HEK293 (cell line): Measurements from ENCODE around the gene EDIL3.

Experiments used
- CTCF ChIA-PET: fragments of 350-600 bp; formaldehyde crosslinking; extraction: SDS; loops from one replicate; lab custom pipeline; 2021; ENCODE audit warnings: antibody characterized with exemption; lab: Yijun Ruan, JAX
- POLR2A ChIA-PET: fragments of 300-600 bp; formaldehyde crosslinking; extraction: SDS; loops from one replicate; lab custom pipeline; 2020; ENCODE audit warnings: antibody characterized with exemption, inconsistent platforms; lab: Yijun Ruan, JAX
- H3K27ac ChIP-seq: fragments of 200-500 bp; sonication (Bioruptor generic); 2 replicates; pipeline ENCODE4 v1.5.1; 2014; ENCODE audit warnings: low read depth, low read length, control low read depth, inconsistent platforms; ENCODE audit errors: extremely low read depth
- H3K36me3 ChIP-seq, 2 experiments: fragments of 200-500 bp in 1 of 2; sonication (Bioruptor generic) in 1 of 2; 1 replicate in 1 of 2; 2 replicates in 1 of 2; pipeline ENCODE4 v1.5.1; 2014 to 2017; ENCODE audit warnings: inconsistent platforms in 2 of 2, low read length in 2 of 2; ENCODE audit not compliant: control insufficient read depth in 2 of 2, insufficient read depth in 1 of 2
- H3K4me1 ChIP-seq: fragments of 200-500 bp; sonication (Bioruptor generic); 2 replicates; pipeline ENCODE4 v1.5.1; 2014; ENCODE audit warnings: mild to moderate bottlenecking, low read length, inconsistent platforms; ENCODE audit not compliant: control insufficient read depth, insufficient read depth
- H3K4me3 ChIP-seq: 2 replicates; pipeline ENCODE4 v1.5.1; 2011; ENCODE audit warnings: low read depth, mild to moderate bottlenecking, control low read depth, low read length, moderate library complexity
- H3K9me3 ChIP-seq: fragments of 200-500 bp; sonication (Bioruptor generic); 2 replicates; pipeline ENCODE4 v1.5.1; 2014; ENCODE audit warnings: low read depth, low read length, inconsistent platforms; ENCODE audit not compliant: control insufficient read depth, insufficient read depth
- BCL6B ChIP-seq: fragments of 450-650 bp; formaldehyde crosslinking; IDR thresholded peaks from 2 replicates; pipeline ENCODE4 v1.5.1; 2017; ENCODE audit warnings: missing biosample characterization, missing genetic modification characterization
- HOXA7 ChIP-seq: sonication (generic); formaldehyde crosslinking; IDR thresholded peaks from 2 replicates; pipeline ENCODE4 v1.8.1; 2022; ENCODE audit warnings: missing genetic modification reagents, borderline replicate concordance
- KLF10 ChIP-seq: fragments of 450-650 bp; IDR thresholded peaks from 2 replicates; pipeline ENCODE4 v1.5.1; 2018; ENCODE audit warnings: missing biosample characterization, mild to moderate bottlenecking, missing genetic modification characterization
- KLF17 ChIP-seq: fragments of 450-650 bp; formaldehyde crosslinking; IDR thresholded peaks from 2 replicates; pipeline ENCODE4 v1.5.1; 2016; ENCODE audit warnings: missing biosample characterization, missing genetic modification characterization
- ZBTB1 ChIP-seq: fragments of 450-650 bp; formaldehyde crosslinking; IDR thresholded peaks from 2 replicates; pipeline ENCODE4 v1.5.1; 2016; ENCODE audit warnings: missing biosample characterization, missing genetic modification characterization
- ZBTB26 ChIP-seq: fragments of 450-650 bp; formaldehyde crosslinking; optimal IDR thresholded peaks from 2 replicates; pipeline ENCODE3; 2016; ENCODE audit warnings: missing biosample characterization, mild to moderate bottlenecking, missing genetic modification characterization
- ZNF133 ChIP-seq: fragments of 450-650 bp; formaldehyde crosslinking; IDR thresholded peaks from 2 replicates; pipeline ENCODE4 v1.5.1; 2016; ENCODE audit warnings: missing biosample characterization, missing genetic modification characterization
- ZNF157 ChIP-seq: fragments of 450-650 bp; formaldehyde crosslinking; IDR thresholded peaks from 2 replicates; pipeline ENCODE4 v1.5.1; 2016; ENCODE audit warnings: missing biosample characterization, missing genetic modification characterization
- ZNF174 ChIP-seq: fragments of 450-650 bp; formaldehyde crosslinking; IDR thresholded peaks from 2 replicates; pipeline ENCODE4 v1.5.0; 2017; ENCODE audit warnings: missing biosample characterization, mild to moderate bottlenecking, missing genetic modification characterization
- ZNF18 ChIP-seq: fragments of 450-650 bp; formaldehyde crosslinking; IDR thresholded peaks from 2 replicates; pipeline ENCODE4 v1.5.1; 2016; ENCODE audit warnings: missing biosample characterization, missing genetic modification characterization
- ZNF26 ChIP-seq: fragments of 450-650 bp; formaldehyde crosslinking; IDR thresholded peaks from 2 replicates; pipeline ENCODE4 v1.5.1; 2016; ENCODE audit warnings: missing biosample characterization, missing genetic modification characterization
- ZNF404 ChIP-seq: fragments of 450-650 bp; formaldehyde crosslinking; IDR thresholded peaks from 2 replicates; pipeline ENCODE4 v1.5.1; 2017; ENCODE audit warnings: missing biosample characterization, missing genetic modification characterization
- ZNF518A ChIP-seq: fragments of 450-650 bp; formaldehyde crosslinking; conservative IDR thresholded peaks from 2 replicates; pipeline ENCODE4 v1.5.1; 2016; ENCODE audit warnings: low read depth, missing biosample characterization, missing genetic modification characterization
- ZNF530 ChIP-seq: fragments of 450-650 bp; formaldehyde crosslinking; IDR thresholded peaks from 2 replicates; pipeline ENCODE4 v1.5.1; 2016; ENCODE audit warnings: low read depth, missing biosample characterization, missing genetic modification characterization
- ZNF544 ChIP-seq: fragments of 450-650 bp; formaldehyde crosslinking; IDR thresholded peaks from 2 replicates; pipeline ENCODE4 v1.5.0; 2017; ENCODE audit warnings: missing biosample characterization, missing genetic modification characterization
- ZNF623 ChIP-seq: fragments of 450-650 bp; formaldehyde crosslinking; IDR thresholded peaks from 2 replicates; pipeline ENCODE4 v1.5.1; 2016; ENCODE audit warnings: missing biosample characterization, missing genetic modification characterization
- ZNF624 ChIP-seq: fragments of 450-650 bp; formaldehyde crosslinking; IDR thresholded peaks from 2 replicates; pipeline ENCODE4 v1.5.1; 2017; ENCODE audit warnings: missing biosample characterization, missing genetic modification characterization
- ZNF639 ChIP-seq: fragments of 450-650 bp; formaldehyde crosslinking; IDR thresholded peaks from 2 replicates; pipeline ENCODE4 v1.5.1; 2016; ENCODE audit warnings: missing biosample characterization, missing genetic modification characterization
- ZNF747 ChIP-seq: fragments of 450-650 bp; formaldehyde crosslinking; IDR thresholded peaks from 2 replicates; pipeline ENCODE4 v1.5.1; 2016; ENCODE audit warnings: missing biosample characterization, missing genetic modification characterization
- ZNF791 ChIP-seq: fragments of 450-650 bp; formaldehyde crosslinking; IDR thresholded peaks from 2 replicates; pipeline ENCODE4 v1.5.1; 2016; ENCODE audit warnings: missing biosample characterization, missing genetic modification characterization
- ZNF843 ChIP-seq: fragments of 450-650 bp; formaldehyde crosslinking; IDR thresholded peaks from 2 replicates; pipeline ENCODE4 v1.5.1; 2016; ENCODE audit warnings: missing biosample characterization, missing genetic modification characterization

Gene EDIL3

GRCh38 chr5:84148651-84149050 is 236.0 kb downstream of the EDIL3 start:
- ChIA-PET CTCF (no interaction called here), POLR2A (no interaction called here)
- Histone ChIP-seq H3K27ac (no peak overlapping the region), H3K4me3 (no peak overlapping the region), H3K4me1 (no peaks in the 10 kb centered on the region), H3K36me3 (no peaks in the 10 kb centered on the region), H3K9me3 (no peaks in the 10 kb centered on the region)
- TF ChIP-seq ZNF133 (no peak), ZNF18 (tag by site-specific recombination) (no peak), ZNF639 (tag by site-specific recombination) (no peak), ZNF530 (tag by site-specific recombination) (no peak), ZNF623 (tag by site-specific recombination) (no peak)

GRCh38 chr5:84137541-84137940 is 247.1 kb downstream of the EDIL3 start:
- Histone ChIP-seq H3K9me3 (no peaks in the 10 kb centered on the region), H3K4me3 (no peak overlapping the region), H3K36me3 (no peaks in the 10 kb centered on the region; a peak in 2 of 3 replicates), H3K4me1 (no peaks in the 10 kb centered on the region), H3K27ac (no peak overlapping the region)
- ChIA-PET POLR2A (no interaction called here), CTCF (no interaction called here)
- TF ChIP-seq ZBTB1 (tag by site-specific recombination) (no peak), ZNF404 (no peak), ZNF133 (no peak), ZBTB26 (tag by site-specific recombination) (no peak), ZNF518A (no peak), ZNF843 (tag by site-specific recombination) (no peak), ZNF544 (no peak), ZNF174 (no peak), ZNF26 (tag by site-specific recombination) (no peak), ZNF747 (tag by site-specific recombination) (no peak), KLF17 (tag by site-specific recombination) (no peak), ZNF157 (tag by site-specific recombination) (no peak), ZNF639 (tag by site-specific recombination) (no peak), ZNF624 (tag by site-specific recombination) (no peak), ZNF791 (tag by site-specific recombination) (no peak), BCL6B (tag by site-specific recombination) (no peak), KLF10 (tag by site-specific recombination) (no peak), HOXA7 (CRISPR knock-in tag) (no peak)
